IMR-90 (cell line): ENCODE results near the gene ALDH1A2.

ENCODE experiments used
- CEBPB ChIP-seq: IDR thresholded peaks from 2 replicates; pipeline ENCODE4 v1.6.1; 2012; ENCODE audit warnings: low read depth, low read length, improper control_type of control experiment
- FOS ChIP-seq: fragments of 150-350 bp; IDR thresholded peaks from 2 replicates; pipeline ENCODE4 v1.6.1; 2016; ENCODE audit warnings: low read depth, low read length
- MAFK ChIP-seq: IDR thresholded peaks from 2 replicates; pipeline ENCODE4 v1.6.1; 2012; ENCODE audit warnings: low read depth, low read length, improper control_type of control experiment
- MAZ ChIP-seq: IDR thresholded peaks from 2 replicates; pipeline ENCODE4 v1.6.1; 2012; ENCODE audit warnings: low read depth, mild to moderate bottlenecking, low read length, improper control_type of control experiment, moderate library complexity, borderline replicate concordance
- MXI1 ChIP-seq: IDR thresholded peaks from 2 replicates; pipeline ENCODE4 v1.6.1; 2012; ENCODE audit warnings: low read depth, mild to moderate bottlenecking, low read length, moderate library complexity, borderline replicate concordance
- POLR2A ChIP-seq: IDR thresholded peaks from 2 replicates; pipeline ENCODE4 v1.6.1; 2012; ENCODE audit warnings: mild to moderate bottlenecking, low read depth, low read length
- SMC3 ChIP-seq: fragments of 150-350 bp; IDR thresholded peaks from 2 replicates; pipeline ENCODE4 v1.6.1; 2016; ENCODE audit warnings: low read depth, mild to moderate bottlenecking, antibody characterized with exemption, low read length, moderate library complexity
- TF ChIP-seq, protein P1 (sequence below): conservative IDR thresholded peaks from 2 replicates; pipeline ENCODE4 v1.5.1; 2012; ENCODE audit warnings: mild to moderate bottlenecking, low read depth, low read length, improper control_type of control experiment
- TF ChIP-seq, protein P2 (sequence below): fragments of 150-350 bp; IDR thresholded peaks from 2 replicates; pipeline ENCODE4 v1.6.1; 2017; ENCODE audit warnings: mild to moderate bottlenecking, antibody characterized with exemption, low read length, low read depth

DNA sequence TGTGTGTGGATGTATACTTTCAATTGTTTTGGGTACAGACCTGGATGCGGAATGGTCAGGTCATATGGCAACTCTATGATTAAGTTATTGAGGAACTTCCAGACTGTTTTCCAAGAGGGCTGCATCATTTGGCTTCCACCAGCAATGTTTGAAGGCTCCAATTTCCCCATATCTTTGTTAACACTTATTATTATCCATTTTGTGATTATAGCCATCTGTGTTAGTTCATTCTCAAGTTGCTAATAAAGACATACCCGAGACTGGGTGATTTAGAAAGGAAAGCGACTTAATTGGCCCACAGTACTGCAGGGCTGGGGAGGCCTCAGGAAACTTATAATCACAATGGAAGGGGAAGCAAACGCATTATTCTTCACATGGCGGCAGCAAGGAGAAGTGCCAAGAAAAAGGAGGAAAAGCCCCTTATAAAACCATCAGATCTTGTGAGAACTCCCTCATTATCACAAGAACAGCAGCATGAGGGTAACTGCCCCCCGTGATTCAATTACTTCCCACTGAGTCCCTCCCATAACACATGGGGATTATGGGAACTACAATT, 31.1 kb upstream of the ALDH1A2 start:
- TF ChIP-seq CEBPB (no peak), FOS (no peak), SMC3 (no peak), MXI1 (no peak), POLR2A (no peak), MAFK (no peak), MAZ (no peak)
- TF ChIP-seq, protein P1, sequence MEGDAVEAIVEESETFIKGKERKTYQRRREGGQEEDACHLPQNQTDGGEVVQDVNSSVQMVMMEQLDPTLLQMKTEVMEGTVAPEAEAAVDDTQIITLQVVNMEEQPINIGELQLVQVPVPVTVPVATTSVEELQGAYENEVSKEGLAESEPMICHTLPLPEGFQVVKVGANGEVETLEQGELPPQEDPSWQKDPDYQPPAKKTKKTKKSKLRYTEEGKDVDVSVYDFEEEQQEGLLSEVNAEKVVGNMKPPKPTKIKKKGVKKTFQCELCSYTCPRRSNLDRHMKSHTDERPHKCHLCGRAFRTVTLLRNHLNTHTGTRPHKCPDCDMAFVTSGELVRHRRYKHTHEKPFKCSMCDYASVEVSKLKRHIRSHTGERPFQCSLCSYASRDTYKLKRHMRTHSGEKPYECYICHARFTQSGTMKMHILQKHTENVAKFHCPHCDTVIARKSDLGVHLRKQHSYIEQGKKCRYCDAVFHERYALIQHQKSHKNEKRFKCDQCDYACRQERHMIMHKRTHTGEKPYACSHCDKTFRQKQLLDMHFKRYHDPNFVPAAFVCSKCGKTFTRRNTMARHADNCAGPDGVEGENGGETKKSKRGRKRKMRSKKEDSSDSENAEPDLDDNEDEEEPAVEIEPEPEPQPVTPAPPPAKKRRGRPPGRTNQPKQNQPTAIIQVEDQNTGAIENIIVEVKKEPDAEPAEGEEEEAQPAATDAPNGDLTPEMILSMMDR, result no peak
- TF ChIP-seq, protein P2, sequence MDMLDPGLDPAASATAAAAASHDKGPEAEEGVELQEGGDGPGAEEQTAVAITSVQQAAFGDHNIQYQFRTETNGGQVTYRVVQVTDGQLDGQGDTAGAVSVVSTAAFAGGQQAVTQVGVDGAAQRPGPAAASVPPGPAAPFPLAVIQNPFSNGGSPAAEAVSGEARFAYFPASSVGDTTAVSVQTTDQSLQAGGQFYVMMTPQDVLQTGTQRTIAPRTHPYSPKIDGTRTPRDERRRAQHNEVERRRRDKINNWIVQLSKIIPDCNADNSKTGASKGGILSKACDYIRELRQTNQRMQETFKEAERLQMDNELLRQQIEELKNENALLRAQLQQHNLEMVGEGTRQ, result no peak
